HG02885 (cell line): ENCODE results near the gene LTBP4.
"Not testable (repeated sequence)": the region's sequence is repeated elsewhere in the genome, so short reads cannot be mapped to it uniquely, and the experiment has no call there.

Source experiments
- ATAC-seq: cut with Tn5 transposase; IDR thresholded peaks from one replicate; pipeline ENCODE4 v1.9.1; 2021; ENCODE audit warnings: mild to moderate bottlenecking; ENCODE audit not compliant: unreplicated experiment, poor library complexity

LTBP4 gene

GRCh38 chr19:40625406-40626120, 24.4 kb downstream of the LTBP4 start:
- no peak for ATAC-seq

GRCh38 chr19:40626918-40627317, 25.7 kb downstream of the LTBP4 start:
- ATAC-seq = no peak

GRCh38 chr19:40627486-40628279, 26.5 kb downstream of the LTBP4 start:
- ATAC-seq = no peak

GRCh38 chr19:40629346-40629745, 28.2 kb downstream of the LTBP4 start:
- ATAC-seq = no peak

- no peak for ATAC-seq
Measured at GRCh38 chr19:40630571-40631160, 29.5 kb downstream of the LTBP4 start.

GRCh38 chr19:40632311-40633036, 31.3 kb downstream of the LTBP4 start:
- ATAC-seq = no peak

GRCh38 chr19:40633207-40633606, 32.0 kb downstream of the LTBP4 start:
- no peak for ATAC-seq

- ATAC-seq = no peak
Measured at GRCh38 chr19:40638327-40638726, 37.2 kb downstream of the LTBP4 start.

- no peak for ATAC-seq
Measured at GRCh38 chr19:40639638-40639982, 38.4 kb downstream of the LTBP4 start.

- ATAC-seq = no peak
Measured at GRCh38 chr19:40640744-40641143, 39.6 kb downstream of the LTBP4 start.

GRCh38 chr19:40641281-40641680, 40.1 kb downstream of the LTBP4 start:
- ATAC-seq = no peak

GRCh38 chr19:40642051-40642706, 41.0 kb downstream of the LTBP4 start:
- no peak for ATAC-seq

- ATAC-seq = no peak
Measured at GRCh38 chr19:40642757-40643305, 41.7 kb downstream of the LTBP4 start.

GRCh38 chr19:40646743-40647254, 45.6 kb downstream of the LTBP4 start:
- no peak for ATAC-seq

GRCh38 chr19:40649903-40650675, 48.9 kb downstream of the LTBP4 start:
- ATAC-seq = not testable (repeated sequence)

- no peak for ATAC-seq
Measured at GRCh38 chr19:40650749-40651305, 49.7 kb downstream of the LTBP4 start.

GRCh38 chr19:40652303-40652702, 51.1 kb downstream of the LTBP4 start:
- ATAC-seq = not testable (repeated sequence)

GRCh38 chr19:40655684-40656083, 54.5 kb downstream of the LTBP4 start:
- not testable (repeated sequence) for ATAC-seq

GRCh38 chr19:40658031-40658430, 56.9 kb downstream of the LTBP4 start:
- no peak for ATAC-seq
